HL-60 (cell line): ENCODE measurements around the gene ATXN7L3.

Experiments used
- DNase-seq, 2 experiments: peaks; one replicate each; pipeline ENCODE4 v3.0.0-alpha.2; 2010 to 2020; ENCODE audit warnings: low read depth in 1 of 2, low spot score in 1 of 2
- H3K27ac ChIP-seq: fragments of 250-450 bp; sonication (Bioruptor Pico); replicated peaks from 2 replicates; pipeline ENCODE4 v1.5.1; 2020; ENCODE audit warnings: mild to moderate bottlenecking, moderate library complexity
- H3K27me3 ChIP-seq: fragments of 250-450 bp; sonication (Bioruptor Pico); 2 replicates; pipeline ENCODE4 v1.5.1; 2021; ENCODE audit warnings: mild to moderate bottlenecking, moderate library complexity; ENCODE audit not compliant: insufficient read depth, poor library complexity, severe bottlenecking
- H3K4me3 ChIP-seq: replicated peaks from 2 replicates; pipeline ENCODE4 v1.5.1; 2011; ENCODE audit warnings: mild to moderate bottlenecking, control low read depth, low read length; ENCODE audit not compliant: insufficient read depth
- GABPA ChIP-seq: IDR thresholded peaks from 2 replicates; pipeline ENCODE4 v1.6.1; 2012; ENCODE audit warnings: low read depth
- POLR2AphosphoS5 ChIP-seq: IDR thresholded peaks from 2 replicates; pipeline ENCODE4 v1.6.1; 2012; ENCODE audit warnings: low read depth
- REST ChIP-seq: IDR thresholded peaks from 2 replicates; pipeline ENCODE4 v1.6.1; 2012; ENCODE audit warnings: low read depth; ENCODE audit not compliant: insufficient replicate concordance
- SPI1 ChIP-seq: IDR thresholded peaks from 2 replicates; pipeline ENCODE4 v1.6.1; 2012; ENCODE audit warnings: low read depth, mild to moderate bottlenecking, borderline replicate concordance
- TF ChIP-seq, protein P1 (sequence below): IDR thresholded peaks from one replicate; pipeline ENCODE4 v1.5.1; 2011; ENCODE audit warnings: low read length, control low read depth, inconsistent platforms; ENCODE audit not compliant: insufficient read depth

ATXN7L3 gene

DNA sequence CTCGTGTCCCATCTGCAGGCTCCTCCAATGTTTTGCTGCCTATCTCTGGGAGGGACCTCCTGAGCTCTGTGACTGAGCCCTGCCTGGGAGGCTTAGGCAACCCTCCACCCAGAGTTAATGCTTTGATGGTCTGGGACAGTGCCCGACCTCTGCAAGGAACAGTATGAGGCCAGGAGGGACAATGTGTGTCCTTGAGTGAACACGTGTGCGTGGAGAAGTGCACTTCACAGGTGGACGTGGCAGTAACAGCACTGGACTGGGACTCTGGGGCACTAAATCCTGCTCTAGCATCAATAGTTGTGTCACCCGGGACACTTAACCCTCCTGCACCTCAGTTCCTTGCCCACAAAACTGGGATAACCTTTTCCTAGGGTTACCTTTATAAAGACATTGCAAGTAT is 15.2 kb upstream of the ATXN7L3 start:
- Histone ChIP-seq H3K27ac (no peak overlapping the region), H3K4me3 (no peak overlapping the region), H3K27me3 (no peaks in the 10 kb centered on the region)
- DNase-seq = no peak
- no peak for TF ChIP-seq GABPA
- TF ChIP-seq REST = no peak
- TF ChIP-seq SPI1 = no peak
- no peak for TF ChIP-seq POLR2AphosphoS5
- TF ChIP-seq, protein P1, sequence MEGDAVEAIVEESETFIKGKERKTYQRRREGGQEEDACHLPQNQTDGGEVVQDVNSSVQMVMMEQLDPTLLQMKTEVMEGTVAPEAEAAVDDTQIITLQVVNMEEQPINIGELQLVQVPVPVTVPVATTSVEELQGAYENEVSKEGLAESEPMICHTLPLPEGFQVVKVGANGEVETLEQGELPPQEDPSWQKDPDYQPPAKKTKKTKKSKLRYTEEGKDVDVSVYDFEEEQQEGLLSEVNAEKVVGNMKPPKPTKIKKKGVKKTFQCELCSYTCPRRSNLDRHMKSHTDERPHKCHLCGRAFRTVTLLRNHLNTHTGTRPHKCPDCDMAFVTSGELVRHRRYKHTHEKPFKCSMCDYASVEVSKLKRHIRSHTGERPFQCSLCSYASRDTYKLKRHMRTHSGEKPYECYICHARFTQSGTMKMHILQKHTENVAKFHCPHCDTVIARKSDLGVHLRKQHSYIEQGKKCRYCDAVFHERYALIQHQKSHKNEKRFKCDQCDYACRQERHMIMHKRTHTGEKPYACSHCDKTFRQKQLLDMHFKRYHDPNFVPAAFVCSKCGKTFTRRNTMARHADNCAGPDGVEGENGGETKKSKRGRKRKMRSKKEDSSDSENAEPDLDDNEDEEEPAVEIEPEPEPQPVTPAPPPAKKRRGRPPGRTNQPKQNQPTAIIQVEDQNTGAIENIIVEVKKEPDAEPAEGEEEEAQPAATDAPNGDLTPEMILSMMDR = no peak

GRCh38 chr17:44214230-44214494 is 14.5 kb upstream of the ATXN7L3 start:
- no peak overlapping the region for H3K4me3 ChIP-seq
- H3K27me3 ChIP-seq = no peaks in the 10 kb centered on the region
- no peak for TF ChIP-seq REST
- TF ChIP-seq SPI1 = no peak
- TF ChIP-seq POLR2AphosphoS5 = no peak; the same call in 1 of the 2 replicates
- TF ChIP-seq, protein P1 = no peak
- TF ChIP-seq GABPA = no peak
- no peak overlapping the region for H3K27ac ChIP-seq
- no peak for DNase-seq

DNA sequence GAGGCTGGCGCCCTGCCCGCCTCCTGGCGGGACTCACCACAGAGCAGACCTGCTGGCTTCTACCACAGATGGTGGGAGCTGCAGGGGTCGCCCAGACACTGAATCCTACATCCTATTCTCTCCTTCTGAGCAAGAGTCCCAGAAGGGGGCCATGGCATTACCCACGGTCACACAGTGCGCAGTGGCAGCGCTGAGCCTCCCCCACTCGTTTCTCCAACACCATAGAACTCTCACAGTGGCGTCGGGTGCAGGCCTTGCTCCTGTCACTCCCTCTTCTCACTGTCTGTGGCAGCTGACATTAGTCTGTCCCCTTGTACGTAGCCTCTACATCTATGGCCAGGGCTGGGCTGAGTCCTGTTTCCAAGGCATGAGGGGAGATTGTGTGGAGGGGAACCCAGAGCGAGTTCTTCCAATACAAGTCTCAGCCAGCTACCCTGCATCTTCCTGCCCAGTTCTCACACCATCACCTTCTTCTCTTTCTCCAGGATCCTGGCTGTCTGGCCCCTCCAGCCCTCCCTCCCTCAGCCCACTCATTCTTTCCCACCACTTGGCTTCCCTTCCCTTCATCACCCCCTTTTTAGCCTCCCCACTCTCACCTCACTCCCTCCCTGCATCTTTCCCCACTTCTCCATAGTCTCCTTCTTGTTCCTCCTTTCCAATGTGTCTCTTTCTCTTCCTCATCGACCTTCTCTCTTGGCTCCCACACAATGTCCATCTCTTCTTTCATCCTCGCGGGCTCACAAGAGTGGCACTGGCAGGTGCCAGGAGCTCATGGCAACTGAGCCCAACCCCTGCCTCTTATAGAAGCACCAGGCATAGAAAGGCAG is 13.9 kb upstream of the ATXN7L3 start:
- TF ChIP-seq, protein P1 = no peak
- peak; percentile 70 for TF ChIP-seq POLR2AphosphoS5
- DNase-seq = no peak
- no peak overlapping the region for H3K27ac ChIP-seq
- H3K4me3 ChIP-seq = no peak overlapping the region
- H3K27me3 ChIP-seq = no peaks in the 10 kb centered on the region
